ENCODE measurements around the gene OR7G2.

Gene OR7G2

GRCh38 chr19:9130965-9131364 lies 23.7 kb upstream of the OR7G2 start:
- TF ChIP-seq CTCF (IDR thresholded peaks at IDR 0.05; ENCODE audit: insufficient read depth, low read length) (no peak), GABPA (IDR thresholded peaks at IDR 0.05; ENCODE audit: low read depth) (no peak), POLR2AphosphoS5 (IDR thresholded peaks at IDR 0.05; ENCODE audit: low read depth) (no peak), SPI1 (IDR thresholded peaks at IDR 0.05; ENCODE audit: borderline replicate concordance, low read depth) (no peak)
- TF ChIP-seq, protein P1, sequence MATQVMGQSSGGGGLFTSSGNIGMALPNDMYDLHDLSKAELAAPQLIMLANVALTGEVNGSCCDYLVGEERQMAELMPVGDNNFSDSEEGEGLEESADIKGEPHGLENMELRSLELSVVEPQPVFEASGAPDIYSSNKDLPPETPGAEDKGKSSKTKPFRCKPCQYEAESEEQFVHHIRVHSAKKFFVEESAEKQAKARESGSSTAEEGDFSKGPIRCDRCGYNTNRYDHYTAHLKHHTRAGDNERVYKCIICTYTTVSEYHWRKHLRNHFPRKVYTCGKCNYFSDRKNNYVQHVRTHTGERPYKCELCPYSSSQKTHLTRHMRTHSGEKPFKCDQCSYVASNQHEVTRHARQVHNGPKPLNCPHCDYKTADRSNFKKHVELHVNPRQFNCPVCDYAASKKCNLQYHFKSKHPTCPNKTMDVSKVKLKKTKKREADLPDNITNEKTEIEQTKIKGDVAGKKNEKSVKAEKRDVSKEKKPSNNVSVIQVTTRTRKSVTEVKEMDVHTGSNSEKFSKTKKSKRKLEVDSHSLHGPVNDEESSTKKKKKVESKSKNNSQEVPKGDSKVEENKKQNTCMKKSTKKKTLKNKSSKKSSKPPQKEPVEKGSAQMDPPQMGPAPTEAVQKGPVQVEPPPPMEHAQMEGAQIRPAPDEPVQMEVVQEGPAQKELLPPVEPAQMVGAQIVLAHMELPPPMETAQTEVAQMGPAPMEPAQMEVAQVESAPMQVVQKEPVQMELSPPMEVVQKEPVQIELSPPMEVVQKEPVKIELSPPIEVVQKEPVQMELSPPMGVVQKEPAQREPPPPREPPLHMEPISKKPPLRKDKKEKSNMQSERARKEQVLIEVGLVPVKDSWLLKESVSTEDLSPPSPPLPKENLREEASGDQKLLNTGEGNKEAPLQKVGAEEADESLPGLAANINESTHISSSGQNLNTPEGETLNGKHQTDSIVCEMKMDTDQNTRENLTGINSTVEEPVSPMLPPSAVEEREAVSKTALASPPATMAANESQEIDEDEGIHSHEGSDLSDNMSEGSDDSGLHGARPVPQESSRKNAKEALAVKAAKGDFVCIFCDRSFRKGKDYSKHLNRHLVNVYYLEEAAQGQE (IDR thresholded peaks at IDR 0.05; ENCODE audit: insufficient replicate concordance, low read depth), result no peak
- no peaks in the 10 kb centered on the region for H3K27me3 ChIP-seq (ENCODE audit: insufficient read depth, poor library complexity, severe bottlenecking)
- no peak overlapping the region for H3K4me3 ChIP-seq (replicated peaks; ENCODE audit: insufficient read depth, low read length)
- peak in 1 of 2 experiments; percentile 20 for DNase-seq (ENCODE audit: low read depth in 1 of 2, low spot score in 1 of 2)
- H3K27ac ChIP-seq (replicated peaks), result no peak overlapping the region

GRCh38 chr19:9128171-9128570 lies 20.9 kb upstream of the OR7G2 start:
- TF ChIP-seq SPI1 (IDR thresholded peaks at IDR 0.05; ENCODE audit: borderline replicate concordance, low read depth), result no peak
- no peak for DNase-seq (ENCODE audit: low read depth in 1 of 2, low spot score in 1 of 2)
- Histone ChIP-seq H3K4me3 (replicated peaks; ENCODE audit: insufficient read depth, low read length) (no peak overlapping the region), H3K27ac (replicated peaks) (no peak overlapping the region), H3K27me3 (ENCODE audit: insufficient read depth, poor library complexity, severe bottlenecking) (no peaks in the 10 kb centered on the region)

- DNase-seq (ENCODE audit: low read depth in 1 of 2, low spot score in 1 of 2), result no peak
- Histone ChIP-seq H3K27me3 (ENCODE audit: insufficient read depth, poor library complexity, severe bottlenecking) (no peaks in the 10 kb centered on the region), H3K27ac (replicated peaks) (no peak within 1 kb of the TSS), H3K4me3 (replicated peaks; ENCODE audit: insufficient read depth, low read length) (no peak within 1 kb of the TSS)
- TF ChIP-seq GABPA (IDR thresholded peaks at IDR 0.05; ENCODE audit: low read depth) (no peak), SPI1 (IDR thresholded peaks at IDR 0.05; ENCODE audit: borderline replicate concordance, low read depth) (no peak), CTCF (IDR thresholded peaks at IDR 0.05; ENCODE audit: insufficient read depth, low read length) (no peak), POLR2AphosphoS5 (IDR thresholded peaks at IDR 0.05; ENCODE audit: low read depth) (no peak)
- TF ChIP-seq, protein P1 (IDR thresholded peaks at IDR 0.05; ENCODE audit: insufficient replicate concordance, low read depth), result no peak
These were observed 19.7 kb upstream of the OR7G2 start, which contains the start of gene OR7G3 for GRCh38 chr19:9126900-9127405. TSS of gene OR7G3 (minus strand) at chr19:9126950. CDS start at chr19:9126950, 0 bp downstream.

DNA sequence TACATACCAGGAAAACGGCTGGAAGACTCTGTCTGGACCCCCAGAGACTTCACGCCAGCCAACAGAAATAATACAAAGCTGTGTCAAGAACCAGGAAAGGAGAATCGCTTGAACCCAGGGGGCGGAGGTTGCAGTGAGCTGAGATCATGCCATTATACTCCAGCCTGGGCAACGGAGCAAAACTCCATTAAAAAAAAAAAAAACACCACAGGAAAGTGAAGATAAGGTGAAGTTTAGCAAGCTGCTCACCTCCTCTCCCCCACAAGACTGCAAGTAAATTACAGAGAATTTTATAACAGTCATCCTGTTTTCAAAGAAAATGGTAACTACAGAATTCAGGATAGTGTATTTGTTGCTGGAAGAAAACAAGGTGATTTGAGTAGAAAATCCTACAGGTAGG lies 9.3 kb upstream of the OR7G2 start:
- DNase-seq (ENCODE audit: low read depth in 1 of 2, low spot score in 1 of 2), result no peak
- Histone ChIP-seq H3K27me3 (ENCODE audit: insufficient read depth, poor library complexity, severe bottlenecking) (no peaks in the 10 kb centered on the region), H3K27ac (replicated peaks) (no peak overlapping the region)

More for the DNA sequence above, 9.3 kb upstream of the OR7G2 start:
- no peak overlapping the region for H3K4me3 ChIP-seq (replicated peaks; ENCODE audit: insufficient read depth, low read length)
- TF ChIP-seq POLR2AphosphoS5 (IDR thresholded peaks at IDR 0.05; ENCODE audit: low read depth), result no peak
- no peak for TF ChIP-seq GABPA (IDR thresholded peaks at IDR 0.05; ENCODE audit: low read depth)
- TF ChIP-seq, protein P1 (IDR thresholded peaks at IDR 0.05; ENCODE audit: insufficient replicate concordance, low read depth), result no peak
- TF ChIP-seq CTCF (IDR thresholded peaks at IDR 0.05; ENCODE audit: insufficient read depth, low read length), result no peak
- no peak for TF ChIP-seq SPI1 (IDR thresholded peaks at IDR 0.05; ENCODE audit: borderline replicate concordance, low read depth)
